Measurements from ENCODE around the gene MARF1. TPM values are rescaled to one million over a fixed set of nuclear protein-coding genes. Genes with fewer than 3 reads are reported as not detected.

MARF1 gene
- total RNA-seq, 1 experiment from 2014 or later, result 51.5 TPM

DNA sequence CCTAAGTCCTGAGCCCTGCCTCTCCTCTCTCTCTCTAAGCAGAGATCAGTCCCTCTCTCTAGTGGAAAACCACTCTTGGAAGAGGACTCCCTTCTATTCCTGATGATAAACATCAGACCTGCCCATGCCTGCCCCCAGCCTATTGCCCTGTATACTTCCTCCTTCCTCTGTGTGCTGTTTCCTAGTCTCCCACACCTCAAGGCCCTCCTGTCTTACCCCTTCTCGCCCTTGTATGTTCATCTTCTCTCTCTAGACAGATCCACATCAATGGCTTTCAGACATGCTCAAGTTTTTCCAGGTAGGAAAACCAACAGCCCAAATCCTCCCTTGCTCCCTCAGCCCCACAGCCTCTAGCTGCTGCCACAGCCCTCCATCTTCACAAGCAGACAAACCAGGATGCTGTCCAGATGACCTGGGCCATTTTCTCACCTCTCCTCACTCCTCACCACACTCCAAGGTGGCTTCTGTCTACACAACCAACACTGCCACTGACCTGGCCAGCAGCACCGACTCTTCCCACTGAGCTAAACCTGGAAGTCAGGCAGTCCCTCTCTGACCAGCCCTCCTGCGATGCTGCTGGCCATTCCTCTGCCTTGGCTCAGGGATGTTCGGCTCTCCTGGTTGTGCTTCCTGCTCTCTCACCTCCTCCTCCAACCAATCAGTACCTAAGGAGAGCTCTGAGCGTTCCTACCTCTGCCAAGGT lies 36.3 kb downstream of the MARF1 start:
- ATAC-seq (0 out of 2 replicates have a peak, but pooled peaks have one; percentile 36), DNase-seq (ENCODE audit: low read depth, low spot score) (no peak)
- Histone ChIP-seq H3K9me3 (ENCODE audit: control insufficient read depth, insufficient read depth, low read depth, low read length) (no peaks in the 10 kb centered on the region), H3K27me3 (ENCODE audit: control insufficient read depth, insufficient read depth, low read length) (no peaks in the 10 kb centered on the region), H3K27ac (ENCODE audit: low read length) (no peak overlapping the region), H3K4me3 (ENCODE audit: low read depth in 2 of 2, low read length in 2 of 2) (no peak overlapping the region), H3K4me1 (ENCODE audit: control insufficient read depth, insufficient read depth, low read length) (no peaks in the 10 kb centered on the region), H3K36me3 (ENCODE audit: control insufficient read depth, insufficient read depth, low read length) (peaks cover 8% of the 10 kb centered on the region)
- in situ Hi-C loops (cut with HindIII; ENCODE audit: low pct_unique_long_range_greater_than_20kb, low sequenced_read_pairs), result no loop called here
- BruUV-seq (replicated peaks), result no TSS peak
- intact Hi-C loops (cut with micrococcal nuclease; ENCODE audit: unreplicated experiment), result no loop called here
- TF ChIP-seq SIN3A (IDR thresholded peaks at IDR 0.05; ENCODE audit: borderline replicate concordance, insufficient read depth, low read depth, low read length), result no peak
- no peak for TF ChIP-seq REST (IDR thresholded peaks at IDR 0.05; ENCODE audit: insufficient read depth in 1 of 2, low read depth in 2 of 2, low read length in 1 of 2)
- no peak for TF ChIP-seq CTCF (IDR thresholded peaks at IDR 0.05)
- TF ChIP-seq POLR2AphosphoS5 (IDR thresholded peaks at IDR 0.05; ENCODE audit: low read depth, low read length), result no peak
- TF ChIP-seq TCF7L2 (IDR thresholded peaks at IDR 0.05; ENCODE audit: low read depth, low read length), result no peak
- ChIA-PET POLR2A (no interaction called here), CTCF (no interaction called here)

GRCh38 chr16:15605839-15606517 lies 37.0 kb downstream of the MARF1 start:
- ChIA-PET POLR2A (no interaction called here), CTCF (no interaction called here)
- no peak overlapping the region for H3K27ac ChIP-seq (ENCODE audit: low read length)
- intact Hi-C loops (cut with micrococcal nuclease; ENCODE audit: unreplicated experiment), result no loop called here
- DNase-seq (ENCODE audit: low read depth, low spot score), result no peak
- in situ Hi-C loops (cut with HindIII; ENCODE audit: low pct_unique_long_range_greater_than_20kb, low sequenced_read_pairs), result no loop called here
- TF ChIP-seq SIN3A (IDR thresholded peaks at IDR 0.05; ENCODE audit: borderline replicate concordance, insufficient read depth, low read depth, low read length) (no peak), TCF7L2 (IDR thresholded peaks at IDR 0.05; ENCODE audit: low read depth, low read length) (no peak), POLR2AphosphoS5 (IDR thresholded peaks at IDR 0.05; ENCODE audit: low read depth, low read length) (no peak), CTCF (IDR thresholded peaks at IDR 0.05) (no peak), REST (IDR thresholded peaks at IDR 0.05; ENCODE audit: insufficient read depth in 1 of 2, low read depth in 2 of 2, low read length in 1 of 2) (no peak)
- 0 out of 2 replicates have a peak, but pooled peaks have one; percentile 10 for ATAC-seq
- peaks cover 7% of the 10 kb centered on the region for H3K36me3 ChIP-seq (ENCODE audit: control insufficient read depth, insufficient read depth, low read length)
- H3K4me3 ChIP-seq (ENCODE audit: low read depth in 2 of 2, low read length in 2 of 2), result no peak overlapping the region
- no peaks in the 10 kb centered on the region for H3K27me3 ChIP-seq (ENCODE audit: control insufficient read depth, insufficient read depth, low read length)
- no TSS peak for BruUV-seq (replicated peaks)
- H3K9me3 ChIP-seq (ENCODE audit: control insufficient read depth, insufficient read depth, low read depth, low read length), result no peaks in the 10 kb centered on the region
- H3K4me1 ChIP-seq (ENCODE audit: control insufficient read depth, insufficient read depth, low read length), result no peaks in the 10 kb centered on the region; the same call in 1 of the 2 replicates
